Ureter (tissue), 1 donor: Measurements from ENCODE around the gene DMRTC2. TPM values are rescaled to one million over a fixed set of nuclear protein-coding genes. Genes with fewer than 3 reads are reported as not detected.
A peak's percentile ranks its signal among the peaks of the same experiment; 100 is the strongest.

ENCODE experiments used
- DNase-seq: peaks from one replicate; pipeline ENCODE4 v3.0.0-alpha.2; 2020; ENCODE audit warnings: low spot score
- total RNA-seq: library from RNA; stranded (reverse); gene quantifications from one replicate; pipeline ENCODE4 v1.2.4, GENCODE V29; 2023
- donor health status: DM: yes; HTN: yes; CAD: no.

The DMRTC2 gene
- not detected for total RNA-seq

- no peak for DNase-seq
These were observed at the start of gene DMRTC2 for GRCh38 chr19:41845001-41845050. TSS of gene DMRTC2 (plus strand) at chr19:41845042. CDS start at chr19:41847429, 2,387 bp downstream.

DNA sequence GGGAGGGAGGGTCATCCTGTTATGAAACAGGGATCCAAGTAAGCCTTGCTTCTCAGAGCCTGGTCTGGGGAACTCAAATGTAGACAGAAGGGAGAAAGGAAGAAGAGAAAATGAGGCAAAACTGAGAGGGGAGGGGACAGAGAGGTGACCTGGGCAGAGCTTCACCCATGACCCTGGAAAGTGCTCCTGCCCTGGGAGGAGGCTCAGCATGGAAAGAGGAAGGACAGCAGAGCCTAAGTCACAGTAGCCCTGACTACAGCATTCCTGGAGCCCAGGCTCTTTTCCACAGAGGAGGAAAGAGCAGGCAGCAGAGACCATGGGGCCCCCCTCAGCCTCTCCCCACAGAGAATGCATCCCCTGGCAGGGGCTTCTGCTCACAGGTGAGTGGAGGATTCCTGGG is 48.5 kb upstream of the DMRTC2 start, which contains the start of gene CEACAM3:
Gene CEACAM3, plus strand, starts transcription at position 226 of the 400 bp plus-strand sequence. Its CDS starts 91 bp downstream, at position 317.
- no peak for DNase-seq

DNA sequence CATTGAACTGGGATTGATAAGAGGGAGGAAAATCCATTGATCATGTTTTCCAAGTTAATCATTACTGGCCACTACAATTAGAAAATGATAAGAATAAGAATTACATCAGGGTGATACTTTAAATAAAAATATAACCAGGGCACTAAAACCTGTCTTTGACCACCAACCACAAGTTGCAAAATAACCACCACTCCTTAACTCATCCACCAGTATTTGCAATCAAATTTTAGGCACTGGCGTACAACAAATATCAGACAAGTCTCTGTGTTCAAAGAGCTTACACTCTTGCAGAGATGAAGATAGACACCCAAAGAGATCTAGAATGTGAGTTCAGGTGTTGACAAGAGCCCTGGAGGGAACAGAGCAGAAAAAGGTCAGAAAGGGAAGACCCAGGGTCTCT is 47.9 kb upstream of the DMRTC2 start:
- no peak for DNase-seq

DNA sequence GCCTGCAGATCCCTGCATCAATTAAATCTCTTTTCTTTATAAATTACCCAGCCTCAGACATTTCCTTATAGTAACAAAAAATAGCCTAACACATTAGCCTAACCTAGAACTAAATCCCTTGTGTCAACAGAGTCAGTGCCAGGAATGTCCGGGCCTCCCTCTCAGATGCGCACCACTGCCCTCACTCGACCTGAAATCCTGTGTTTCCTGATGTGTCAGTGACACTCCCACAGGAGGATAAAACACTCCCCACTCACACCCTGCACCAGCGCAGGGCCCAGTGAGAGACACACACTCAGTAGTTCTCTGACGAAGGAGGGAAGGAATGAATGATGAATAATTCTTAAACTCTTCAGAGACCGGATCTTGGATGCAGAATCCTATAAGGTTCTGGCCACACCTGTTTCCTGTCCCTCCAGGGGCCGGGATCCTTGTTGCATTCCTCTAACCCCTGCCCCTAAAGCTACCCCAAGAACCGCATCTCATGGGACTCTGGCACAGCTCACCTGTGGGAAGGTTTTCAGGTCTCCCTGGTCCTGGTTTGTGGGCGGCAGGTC is 45.3 kb upstream of the DMRTC2 start:
- DNase-seq = peak; percentile 61

- no peak for DNase-seq
These were observed 43.8 kb upstream of the DMRTC2 start for GRCh38 chr19:41801031-41801430.

DNA sequence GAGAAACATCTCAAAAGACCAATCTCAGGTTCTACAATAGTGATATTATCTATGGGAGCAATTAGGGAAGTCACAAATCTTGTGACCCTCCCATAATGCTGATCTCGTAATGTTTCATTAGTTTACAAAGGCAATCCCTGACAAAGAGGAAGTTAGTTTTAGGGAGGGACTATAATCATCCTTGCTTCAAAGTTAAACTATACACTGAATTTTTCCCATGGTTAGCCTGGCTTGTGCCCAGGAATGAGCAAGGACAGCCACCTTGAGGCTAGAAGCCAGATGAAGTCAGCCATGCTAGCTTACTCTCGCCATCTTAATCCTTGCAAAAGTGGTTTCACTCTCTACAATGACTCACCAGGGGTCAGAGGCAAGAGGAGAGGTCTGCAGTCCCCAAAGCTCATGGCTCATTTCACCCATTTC is 43.0 kb upstream of the DMRTC2 start:
- DNase-seq = no peak

- DNase-seq = no peak
These were observed 42.1 kb upstream of the DMRTC2 start for GRCh38 chr19:41802770-41803169.

DNA sequence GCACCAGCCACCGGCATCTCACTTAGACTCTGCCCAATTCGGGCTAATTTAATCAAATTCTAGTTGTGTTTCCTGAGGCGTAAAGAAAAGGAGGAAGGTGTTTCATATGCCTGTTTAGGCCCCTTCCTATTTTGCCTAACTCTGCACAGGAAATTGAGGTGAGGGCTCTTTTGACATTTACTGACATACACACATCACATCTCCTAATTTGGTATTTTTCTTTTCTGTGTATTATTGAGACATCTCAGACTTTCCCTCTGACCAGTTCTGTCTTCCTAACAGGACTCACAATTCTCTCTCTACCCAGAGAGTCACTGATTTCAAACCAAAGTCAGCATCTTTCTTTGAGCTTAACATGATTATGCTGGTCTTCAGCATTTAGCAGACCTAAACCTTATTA is 40.5 kb upstream of the DMRTC2 start:
- DNase-seq = no peak

DNA sequence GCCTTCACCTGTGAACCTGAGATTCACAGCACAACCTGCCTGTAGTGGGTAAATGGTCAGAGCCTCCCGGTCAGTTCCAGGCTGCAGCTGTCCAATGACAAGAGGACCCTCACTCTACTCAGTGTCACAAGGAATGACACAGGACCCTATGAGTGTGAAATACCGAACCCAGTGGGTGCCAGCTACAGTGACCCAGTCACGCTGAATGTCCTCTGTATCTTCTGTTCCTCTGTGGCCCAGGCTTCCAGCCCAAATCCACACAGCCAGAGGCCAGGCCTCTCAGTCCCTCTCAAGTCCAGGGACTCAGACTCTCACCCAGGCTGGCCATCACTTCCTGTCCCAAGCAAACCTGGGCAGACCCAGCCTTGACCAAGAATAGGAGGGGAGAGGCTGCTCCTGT is 37.7 kb upstream of the DMRTC2 start:
- DNase-seq = no peak

DNA sequence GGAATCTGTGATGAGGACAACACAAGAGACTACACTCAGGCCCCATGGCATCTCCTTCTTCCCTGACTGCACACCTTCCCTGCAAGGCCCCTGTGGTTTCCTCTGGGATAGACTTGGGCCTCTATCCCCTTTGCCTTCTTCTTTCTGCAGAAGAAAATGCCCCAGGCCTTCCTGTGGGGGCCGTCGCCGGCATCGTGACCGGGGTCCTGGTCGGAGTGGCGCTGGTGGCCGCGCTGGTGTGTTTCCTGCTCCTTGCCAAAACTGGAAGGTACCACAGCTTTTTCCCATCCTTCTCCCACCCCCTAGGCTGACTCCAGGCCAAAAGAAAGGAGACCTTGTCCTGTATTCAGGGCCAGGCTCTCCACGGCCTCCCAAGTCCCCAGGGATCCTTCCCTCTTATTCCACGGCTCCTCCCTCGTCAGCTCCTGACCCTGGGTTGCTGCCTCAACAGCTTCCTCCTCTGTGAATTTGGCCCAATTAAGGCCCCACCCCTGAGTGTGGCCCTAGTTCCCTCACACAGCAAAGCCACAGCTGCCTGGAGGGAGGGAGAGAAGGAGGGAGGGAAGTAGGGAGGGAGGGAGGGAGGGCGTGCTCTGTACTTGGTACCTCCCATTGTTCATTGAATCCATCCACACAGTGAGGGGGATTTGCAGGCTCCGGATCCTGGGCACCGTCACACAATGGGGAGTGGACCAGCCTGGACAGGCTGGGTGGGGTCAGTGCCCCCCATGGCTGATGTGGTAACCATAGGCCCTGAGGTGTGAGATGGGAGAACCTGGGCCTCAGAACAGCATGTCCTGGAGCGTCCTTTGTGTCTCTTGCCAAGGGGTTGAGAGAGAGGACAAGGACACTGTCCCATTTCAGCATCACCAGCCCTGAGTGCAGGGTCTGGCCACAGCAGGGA is 35.9 kb upstream of the DMRTC2 start:
- DNase-seq = no peak

GRCh38 chr19:41810301-41810700 is 34.5 kb upstream of the DMRTC2 start:
- DNase-seq = no peak

DNA sequence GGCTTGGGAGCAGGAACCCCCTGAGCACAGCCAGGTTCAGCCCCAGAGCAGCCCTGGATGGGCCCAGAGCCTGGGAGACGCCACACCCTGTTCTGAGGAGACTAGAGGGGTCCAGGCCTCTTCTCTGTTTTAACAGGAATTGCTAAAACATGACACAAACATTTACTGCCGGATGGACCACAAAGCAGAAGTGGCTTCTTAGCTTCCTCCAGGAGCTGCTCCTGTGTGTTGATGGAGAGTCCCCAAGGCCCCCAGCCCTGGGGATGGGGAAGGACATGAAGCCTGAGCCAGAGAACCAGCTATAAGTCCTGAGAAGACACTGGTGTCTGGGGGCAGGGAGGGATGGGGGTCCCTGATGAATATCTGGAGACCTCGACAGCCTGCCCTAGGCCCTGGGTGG is 33.8 kb upstream of the DMRTC2 start:
- DNase-seq = no peak

GRCh38 chr19:41811981-41812380 is 32.9 kb upstream of the DMRTC2 start:
- DNase-seq = no peak

DNA sequence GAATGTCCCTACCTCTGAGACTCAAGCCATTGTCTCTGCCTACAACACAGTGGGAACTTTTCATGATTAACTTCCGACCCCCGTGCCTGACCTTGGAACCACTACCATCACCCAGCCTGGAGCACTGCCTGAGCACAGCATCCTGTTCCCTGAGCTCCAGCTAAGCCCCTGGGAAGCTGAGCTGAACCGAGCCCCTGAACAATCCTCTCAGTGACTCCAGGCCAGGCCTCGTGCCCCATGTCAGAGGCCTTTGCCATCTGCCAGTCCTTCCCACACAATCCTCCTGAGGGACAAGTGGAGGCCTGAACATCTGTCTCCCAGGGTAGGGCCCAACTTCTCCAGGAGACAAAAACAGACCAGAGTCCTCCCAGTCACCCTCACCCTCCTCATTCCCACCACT is 30.9 kb upstream of the DMRTC2 start:
- no peak for DNase-seq

DNA sequence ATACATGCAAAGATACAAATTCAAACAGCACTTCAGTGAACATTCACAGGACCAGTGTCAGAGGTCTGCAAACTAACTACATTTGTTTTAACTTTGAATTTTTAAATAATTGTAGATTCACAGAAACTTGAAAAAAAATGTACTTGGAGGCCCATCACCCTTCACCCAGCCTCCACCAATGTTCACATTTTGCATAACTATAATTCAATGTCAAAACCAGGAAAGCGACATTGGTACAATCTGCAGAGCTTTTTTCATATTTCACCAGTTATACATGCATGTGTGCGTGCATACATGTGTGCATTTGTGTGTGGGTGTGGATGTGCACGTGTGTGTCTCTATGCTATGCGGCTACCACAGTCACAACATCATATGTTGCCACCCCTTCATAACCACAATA is 29.5 kb upstream of the DMRTC2 start:
- no peak for DNase-seq

DNA sequence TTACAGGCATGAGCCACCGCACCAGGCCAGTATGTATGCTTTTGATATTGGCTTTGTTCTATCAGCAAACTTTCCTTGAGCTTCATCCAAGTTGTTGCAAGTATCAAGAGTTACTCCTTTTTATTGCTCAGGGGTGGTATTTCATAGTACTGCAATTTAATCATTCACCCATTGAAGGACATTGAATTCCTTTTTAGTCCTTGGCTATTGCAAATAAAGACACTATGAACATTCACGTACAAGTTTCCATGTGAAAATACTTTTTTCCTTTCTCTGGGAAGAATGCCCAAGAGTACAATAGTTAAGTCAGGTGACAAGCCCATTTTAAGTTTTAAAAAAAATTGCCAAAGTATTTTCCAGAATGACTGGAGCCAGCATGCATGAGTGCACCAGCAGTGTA is 28.1 kb upstream of the DMRTC2 start:
- no peak for DNase-seq

- no peak for DNase-seq
These were observed 23.7 kb upstream of the DMRTC2 start for GRCh38 chr19:41821003-41821735.

DNA sequence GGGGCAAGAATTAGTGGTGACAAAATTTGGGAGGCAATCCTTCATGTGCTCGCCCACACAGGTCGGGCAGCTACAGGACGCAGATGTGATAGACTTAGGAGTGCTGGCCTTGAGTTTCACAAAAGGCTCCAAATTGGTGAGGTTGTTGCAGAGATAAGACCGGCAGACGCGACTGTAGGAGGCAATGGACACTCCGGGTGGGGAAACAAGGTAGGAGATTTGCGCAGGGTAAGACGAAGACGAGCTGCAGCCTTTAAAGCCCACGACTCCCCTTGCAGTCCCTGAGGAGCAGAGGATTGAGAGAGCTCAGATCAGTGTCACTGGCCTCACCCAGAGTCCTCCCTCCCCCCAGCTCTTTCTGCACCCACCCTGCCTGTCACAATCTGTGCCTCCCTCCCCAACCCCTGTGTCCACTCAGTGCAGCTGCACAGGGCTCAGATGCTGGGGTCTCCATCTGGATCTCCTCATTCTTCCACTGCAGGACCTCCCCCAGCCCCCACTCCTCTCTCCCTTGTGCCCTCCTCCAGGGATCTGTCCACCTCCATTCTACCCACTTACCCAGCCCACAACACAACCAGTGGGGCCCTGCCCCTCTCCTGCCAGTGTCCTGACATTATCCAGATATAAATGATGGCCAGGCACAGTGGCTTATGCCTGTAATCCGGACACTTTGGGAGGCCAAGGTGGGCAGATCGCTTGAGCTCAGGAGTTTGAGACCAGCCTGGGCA is 6.7 kb upstream of the DMRTC2 start:
- no peak for DNase-seq

DNA sequence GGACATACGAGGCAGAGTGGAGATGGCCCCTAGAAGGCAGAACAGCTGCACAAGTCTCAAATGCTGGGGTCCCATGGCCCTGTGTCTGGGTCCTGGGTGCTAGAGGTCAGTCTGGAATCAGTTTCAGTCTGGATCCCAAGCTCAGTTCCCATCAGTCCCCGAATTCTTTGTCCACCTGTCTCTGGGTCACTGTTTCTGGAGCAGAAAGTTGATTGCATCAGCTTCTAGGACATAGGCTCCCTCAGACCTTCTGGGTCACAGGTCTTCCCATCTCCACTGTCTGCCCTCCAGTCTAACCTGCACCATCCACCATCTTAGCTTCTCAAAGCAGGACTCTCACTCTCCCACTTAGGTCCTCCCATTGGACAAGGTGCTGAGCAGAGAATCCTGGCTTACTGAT is 5.6 kb upstream of the DMRTC2 start:
- no peak for DNase-seq

- DNase-seq = no peak
These were observed 1.5 kb upstream of the DMRTC2 start for GRCh38 chr19:41843371-41843770.

GRCh38 chr19:41844601-41845000 is 241 bp upstream of the DMRTC2 start, which contains the start of gene LYPD4:
TSS of gene LYPD4 (minus strand) at chr19:41844683. CDS start at chr19:41839285, 5,398 bp downstream.
- no peak for DNase-seq

DNA sequence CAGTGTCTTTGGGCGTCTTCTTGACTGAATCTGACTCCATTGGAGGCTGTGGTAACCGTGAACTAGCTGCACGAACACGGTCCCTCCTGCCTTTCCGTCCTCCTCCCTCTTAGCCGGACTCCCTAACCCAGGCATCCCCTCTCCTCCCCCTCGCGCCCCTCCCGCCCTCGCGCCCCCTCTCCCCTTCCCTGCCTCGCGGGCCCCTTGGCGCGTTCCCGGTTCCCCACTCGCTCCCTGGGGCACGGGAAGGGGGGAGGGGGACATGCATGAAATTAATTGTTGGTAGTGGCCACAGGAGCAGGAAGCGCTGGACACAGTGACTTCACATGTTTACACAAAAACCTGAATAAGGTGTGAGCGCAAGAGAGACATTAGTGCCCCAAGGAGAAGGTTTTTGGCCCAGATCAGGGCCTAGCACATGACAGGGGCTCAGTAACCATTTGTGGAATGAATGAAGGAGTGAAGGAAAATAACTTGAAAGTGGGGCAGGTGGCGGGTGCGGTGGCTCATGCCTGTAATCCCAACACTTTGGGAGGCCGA is 279 bp downstream of the DMRTC2 start:
- no peak for DNase-seq
